Stimulated activated CD8-positive, alpha-beta memory T cell treated with anti-CD3 and anti-CD28 coated beads, Interleukin-4, amount 100 ng/mL, for 48 hours (primary cell): Measurements from ENCODE around the gene ZNF853.

Experiments used
- DNase-seq: peaks from one replicate; pipeline ENCODE4 v3.0.0-alpha.2; 2020

The ZNF853 gene

DNA sequence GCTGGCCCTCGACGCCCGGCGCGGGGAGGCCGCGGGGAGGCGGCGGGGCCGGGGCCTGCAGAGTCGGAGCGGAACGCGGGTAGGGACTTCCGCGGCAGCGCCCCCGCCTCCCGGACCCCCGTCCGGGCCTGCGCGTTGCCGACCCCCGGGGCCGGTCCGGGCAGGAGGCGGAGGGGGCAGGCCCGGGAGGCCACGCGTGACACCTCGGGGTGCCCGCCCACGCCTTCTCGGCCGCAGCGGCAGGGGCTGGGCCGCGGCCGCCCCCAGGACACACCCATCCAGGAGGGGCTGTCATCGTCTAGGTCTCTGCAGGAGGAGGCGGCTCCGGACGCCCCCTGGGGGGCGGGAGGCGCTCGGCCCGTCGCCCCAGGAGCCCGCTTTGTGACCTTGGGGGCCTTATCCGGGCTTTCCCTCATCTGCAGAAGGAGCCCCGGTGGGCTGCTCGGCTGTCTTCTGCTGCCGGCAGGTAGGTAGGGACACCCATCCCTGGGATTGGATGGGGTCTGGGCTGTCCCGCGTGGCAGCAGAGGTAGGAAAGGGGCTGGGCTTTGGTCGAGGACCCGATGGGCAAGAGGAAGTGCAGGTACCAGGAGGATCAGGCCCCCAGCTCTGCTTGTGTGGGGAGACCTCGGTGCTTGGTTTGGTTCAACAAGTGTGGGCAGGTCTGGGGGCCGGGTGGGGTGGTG lies 22.3 kb downstream of the ZNF853 start:
- peak; percentile 76 for DNase-seq

- DNase-seq = no peak
Measured at GRCh38 chr7:6639032-6639431, 23.6 kb downstream of the ZNF853 start.

- DNase-seq = no peak
Measured at GRCh38 chr7:6639627-6640026, 24.2 kb downstream of the ZNF853 start.

DNA sequence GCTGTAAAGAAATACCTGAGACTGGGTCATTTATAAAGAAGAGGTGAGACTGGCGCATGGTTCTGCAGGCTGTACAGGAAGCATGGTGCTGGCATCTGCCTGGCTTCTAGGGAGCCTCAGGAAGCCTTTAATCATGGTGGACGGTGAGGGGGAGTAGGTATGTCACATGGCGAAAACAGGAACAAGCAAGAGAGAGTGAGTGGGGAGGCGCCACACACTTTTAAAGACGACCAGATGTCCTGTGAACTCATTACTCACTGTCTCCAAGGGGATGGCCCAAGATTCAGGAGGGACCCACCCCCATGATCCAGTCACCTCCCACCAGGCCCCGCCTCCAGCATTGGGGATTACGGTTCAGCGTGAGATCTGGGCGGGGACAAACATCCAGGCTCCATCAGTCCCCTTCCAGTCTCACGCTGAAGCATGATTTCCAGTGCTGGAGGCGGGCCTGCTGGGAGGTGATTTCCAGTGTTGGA lies 24.9 kb downstream of the ZNF853 start:
- peak; percentile 53 for DNase-seq

DNA sequence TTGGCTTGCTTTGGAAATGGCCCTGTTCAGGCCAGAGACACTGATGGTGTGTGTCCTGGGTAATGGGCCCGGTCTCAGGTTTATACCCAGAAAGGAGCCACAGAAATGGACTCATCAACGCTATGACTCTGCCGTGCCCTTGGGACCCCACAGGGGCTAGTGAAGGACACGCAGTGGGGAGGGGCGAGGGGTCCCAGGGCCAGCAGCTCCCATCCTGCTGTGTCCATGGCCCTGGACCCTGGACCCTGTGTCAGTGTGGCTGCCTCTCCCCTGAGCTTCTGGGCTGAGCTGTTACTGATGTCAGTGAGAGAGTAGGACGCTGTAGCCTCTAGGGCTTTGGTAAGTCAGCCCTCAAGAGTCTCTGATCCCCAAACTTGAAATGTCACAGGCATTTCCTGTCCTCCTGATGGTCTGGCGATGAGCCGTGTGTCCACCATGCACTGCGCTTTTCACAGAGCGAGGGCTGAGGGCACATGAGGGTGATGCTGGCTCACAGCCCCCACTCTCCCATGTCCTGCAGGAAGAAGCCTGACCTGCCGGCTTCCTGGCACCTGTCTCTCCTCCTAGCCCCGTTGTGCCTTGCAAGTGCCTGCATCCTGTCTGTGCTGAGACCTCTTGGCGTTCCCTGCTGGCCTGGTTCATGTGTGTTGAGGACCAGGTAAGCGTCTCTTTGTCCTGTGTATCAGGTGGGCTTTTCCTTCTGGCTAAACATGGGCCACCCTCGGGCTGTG lies 26.1 kb downstream of the ZNF853 start:
- DNase-seq = no peak

DNA sequence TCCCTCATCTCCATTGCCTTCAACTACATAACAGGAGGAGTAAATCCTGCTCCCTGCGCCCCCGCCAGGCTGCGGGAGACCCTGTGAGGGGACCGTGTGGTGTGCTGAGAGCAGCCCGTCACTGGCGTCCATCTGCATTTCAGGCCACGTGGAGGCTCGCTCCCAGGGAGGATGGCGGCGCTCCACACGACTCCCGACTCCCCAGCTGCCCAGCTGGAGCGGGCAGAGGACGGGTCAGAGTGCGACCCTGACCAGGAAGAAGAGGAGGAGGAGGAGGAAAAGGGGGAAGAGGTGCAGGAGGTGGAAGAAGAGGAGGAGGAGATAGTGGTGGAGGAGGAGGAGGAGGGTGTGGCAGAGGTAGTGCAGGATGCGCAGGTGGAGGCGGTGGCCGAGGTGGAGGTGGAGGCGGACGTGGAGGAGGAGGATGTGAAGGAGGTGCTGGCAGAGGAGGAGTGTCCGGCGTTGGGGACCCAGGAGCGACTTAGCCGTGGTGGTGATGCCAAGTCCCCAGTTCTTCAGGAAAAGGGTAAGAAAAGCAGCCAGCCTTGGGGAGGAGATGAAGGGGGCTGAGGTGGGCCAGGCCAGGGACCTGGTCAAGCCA lies 26.9 kb downstream of the ZNF853 start:
- DNase-seq = no peak

DNA sequence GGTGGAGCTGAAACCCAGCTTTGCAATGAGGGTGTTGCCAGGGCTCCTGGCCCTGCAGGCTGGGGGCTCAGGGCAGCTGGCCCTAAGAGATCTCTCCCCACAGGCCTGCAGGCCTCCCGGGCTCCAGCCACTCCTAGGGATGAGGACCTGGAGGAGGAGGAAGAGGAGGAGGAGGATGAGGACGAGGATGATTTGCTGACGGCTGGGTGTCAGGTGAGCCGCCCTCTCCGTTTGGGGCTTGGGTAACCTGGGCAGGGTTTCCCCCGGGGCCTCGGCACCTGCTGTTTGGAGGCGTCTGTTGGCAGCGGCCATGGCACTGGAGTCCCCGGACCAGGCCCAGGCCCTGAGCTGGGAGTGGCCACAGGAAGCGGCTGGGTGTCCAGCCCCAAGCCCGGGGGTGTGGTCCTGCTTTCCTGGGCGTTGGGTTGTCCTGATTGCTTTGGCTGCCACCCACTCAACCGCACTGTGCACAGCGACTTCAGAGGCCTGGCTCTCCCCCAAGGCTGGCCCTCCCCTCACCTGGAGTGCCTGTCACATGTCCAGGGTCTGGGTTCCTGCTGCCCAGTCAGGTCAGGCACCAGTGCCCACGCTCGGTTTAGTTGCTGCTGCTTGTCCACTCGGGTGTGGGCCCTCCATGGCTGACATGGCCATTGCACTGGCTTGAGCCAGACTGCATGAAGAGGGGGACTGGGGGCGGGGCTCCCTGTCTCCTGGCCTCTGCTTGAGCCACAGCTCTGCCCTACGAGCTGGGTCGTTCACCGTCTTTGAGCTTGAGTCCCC lies 27.6 kb downstream of the ZNF853 start:
- DNase-seq = no peak

- no peak for DNase-seq
Measured at GRCh38 chr7:6643915-6644625, 28.7 kb downstream of the ZNF853 start.

- DNase-seq = no peak
Measured at GRCh38 chr7:6644728-6645127, 29.3 kb downstream of the ZNF853 start.

DNA sequence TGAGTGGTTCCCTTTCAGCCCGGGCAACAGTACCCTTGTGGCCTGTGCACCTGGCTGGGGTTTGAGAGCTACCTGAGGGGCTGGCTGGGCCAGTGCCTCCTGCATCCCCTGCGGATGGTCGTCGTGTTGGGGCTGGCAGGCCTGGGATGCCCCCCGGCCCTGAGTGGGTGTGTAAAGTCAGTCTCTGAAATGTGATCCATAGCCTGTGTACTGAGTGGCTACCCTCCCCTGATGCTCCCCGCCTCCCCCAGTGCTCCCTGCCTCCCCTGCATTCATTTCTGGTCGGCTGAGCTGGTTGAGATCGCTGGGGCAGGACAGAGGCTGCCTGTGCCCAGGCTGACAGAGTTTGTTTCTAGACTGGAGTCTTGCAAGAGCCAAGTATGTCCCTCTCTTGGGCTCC lies 31.1 kb downstream of the ZNF853 start:
- DNase-seq = no peak

DNA sequence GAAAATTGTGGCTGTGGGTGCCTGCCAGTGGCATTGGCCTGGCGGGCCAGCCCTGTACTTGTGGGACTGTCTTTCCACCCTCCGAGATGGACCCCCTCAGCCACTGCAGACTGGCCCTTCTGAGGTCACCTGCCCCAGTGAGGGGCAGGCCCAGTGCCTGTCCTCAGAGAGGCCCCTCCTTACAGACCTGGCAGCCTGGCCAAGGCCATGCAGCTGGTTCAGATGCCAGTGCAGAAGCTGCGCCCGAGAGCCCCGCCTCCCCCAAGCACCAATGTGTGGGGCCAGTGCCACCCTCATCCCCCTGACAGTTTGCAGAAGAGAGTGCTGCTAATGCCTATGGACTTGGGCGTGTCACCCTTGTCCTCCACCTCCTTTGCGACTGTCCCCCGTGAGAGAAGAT lies 31.7 kb downstream of the ZNF853 start:
- DNase-seq = no peak

DNA sequence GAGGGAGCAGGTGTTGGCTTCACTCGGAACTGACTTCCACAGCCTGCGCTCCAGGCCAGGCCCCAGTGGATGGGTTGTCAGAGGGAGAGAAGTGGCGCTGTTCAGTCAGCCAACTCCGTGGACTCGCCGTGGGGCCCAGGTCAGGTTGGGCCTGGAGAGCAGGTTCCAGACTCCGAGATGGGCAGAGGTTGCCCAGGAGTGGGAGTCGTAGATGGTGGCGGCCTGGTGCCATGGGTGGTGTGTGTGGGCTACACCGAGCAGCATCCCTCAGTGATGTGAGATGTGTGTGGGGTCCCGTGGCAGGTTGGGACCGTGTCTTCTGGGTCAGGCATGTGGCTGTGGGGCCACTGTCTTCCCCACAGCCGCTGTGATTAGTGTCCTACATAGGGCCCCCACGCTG lies 32.1 kb downstream of the ZNF853 start:
- no peak for DNase-seq

GRCh38 chr7:6648066-6648814 lies 32.8 kb downstream of the ZNF853 start:
- DNase-seq = no peak

DNA sequence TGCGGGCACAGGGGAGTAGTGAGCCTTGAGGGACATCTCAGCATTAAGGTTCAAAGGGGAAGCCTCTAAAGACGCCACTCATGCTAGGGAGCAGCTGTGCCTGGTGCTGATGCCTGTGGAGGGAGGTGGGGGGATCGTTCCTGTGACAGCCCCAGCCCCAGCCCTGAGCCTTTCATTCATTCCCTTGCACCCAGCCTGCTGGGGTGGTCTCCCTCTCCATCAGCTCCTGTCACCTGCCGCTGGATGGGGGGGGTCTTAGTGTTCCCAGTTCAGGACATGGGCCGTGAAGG lies 33.4 kb downstream of the ZNF853 start:
- no peak for DNase-seq

GRCh38 chr7:6649241-6649961 lies 34.0 kb downstream of the ZNF853 start:
- DNase-seq = no peak

DNA sequence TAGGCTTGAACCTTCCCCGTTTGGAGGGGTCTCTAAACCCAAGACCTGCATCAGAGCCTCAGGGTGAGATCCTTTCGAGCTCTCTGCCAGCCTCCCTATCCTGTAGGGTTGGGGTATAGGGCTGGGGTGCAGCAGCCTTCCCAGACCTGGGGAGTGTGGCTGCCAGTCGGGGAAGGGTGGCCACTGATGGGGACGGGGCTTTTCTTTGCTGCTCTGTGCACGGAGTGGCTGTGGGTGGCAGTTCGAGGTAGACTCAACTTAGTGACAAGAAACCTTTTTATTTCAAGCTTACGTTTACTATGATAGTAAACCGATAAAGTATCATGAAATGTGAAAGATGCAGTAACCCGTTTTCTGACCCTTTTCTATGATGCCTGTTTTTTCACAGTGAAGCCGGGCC lies 34.7 kb downstream of the ZNF853 start:
- no peak for DNase-seq

DNA sequence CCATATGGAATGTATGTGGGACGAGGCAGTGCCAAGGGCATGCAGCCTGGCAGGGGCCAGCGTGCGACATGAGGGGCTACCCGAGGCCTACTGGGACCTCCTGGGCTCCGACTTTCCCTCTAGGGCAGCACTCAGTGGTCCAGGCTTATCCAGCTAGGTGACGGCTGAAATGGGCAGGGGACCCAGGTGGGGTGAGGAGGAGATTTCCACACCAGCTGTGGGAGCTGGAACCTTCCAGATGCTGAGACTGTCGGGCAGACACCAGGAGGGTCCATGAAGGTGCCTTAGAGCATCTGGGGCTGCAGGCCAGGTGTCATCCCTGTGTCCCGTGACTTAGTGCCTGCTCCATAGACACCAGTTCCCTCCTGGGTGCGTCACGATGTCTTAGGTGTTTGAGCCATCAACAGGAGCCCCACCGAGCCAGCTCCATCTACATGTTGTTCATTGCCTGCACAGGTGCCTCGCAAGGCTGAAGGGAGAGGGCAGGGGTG lies 35.2 kb downstream of the ZNF853 start:
- DNase-seq = no peak

DNA sequence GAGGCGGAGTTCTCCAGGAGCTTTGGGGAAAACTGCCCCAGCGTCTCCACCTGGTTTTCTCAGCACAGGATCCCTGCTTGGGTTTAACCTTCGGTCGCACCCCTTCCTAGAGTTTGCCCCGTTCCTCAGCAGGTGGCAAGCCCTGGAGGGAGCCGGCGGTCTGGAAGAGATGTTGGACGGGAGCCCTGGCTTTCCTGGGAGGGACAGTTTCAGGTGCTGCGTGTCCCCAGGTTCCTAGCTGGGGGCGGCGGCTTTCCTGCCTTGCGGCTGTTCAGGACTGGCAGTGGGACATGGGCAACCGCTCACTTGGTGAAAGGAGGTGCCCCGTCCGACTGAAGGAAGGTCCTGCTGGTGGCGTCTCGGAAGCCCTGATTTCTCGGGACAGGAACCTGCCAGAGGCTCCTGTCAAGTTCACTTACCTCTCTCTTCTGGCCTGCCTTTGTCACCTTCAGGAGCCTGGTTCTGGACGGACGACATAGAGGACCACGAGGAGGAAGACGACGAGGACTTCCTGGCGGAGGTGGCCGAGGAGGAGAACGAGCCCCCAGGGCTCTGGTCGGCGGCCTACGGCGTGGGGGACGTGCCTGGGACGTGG lies 36.5 kb downstream of the ZNF853 start:
- DNase-seq = no peak

DNA sequence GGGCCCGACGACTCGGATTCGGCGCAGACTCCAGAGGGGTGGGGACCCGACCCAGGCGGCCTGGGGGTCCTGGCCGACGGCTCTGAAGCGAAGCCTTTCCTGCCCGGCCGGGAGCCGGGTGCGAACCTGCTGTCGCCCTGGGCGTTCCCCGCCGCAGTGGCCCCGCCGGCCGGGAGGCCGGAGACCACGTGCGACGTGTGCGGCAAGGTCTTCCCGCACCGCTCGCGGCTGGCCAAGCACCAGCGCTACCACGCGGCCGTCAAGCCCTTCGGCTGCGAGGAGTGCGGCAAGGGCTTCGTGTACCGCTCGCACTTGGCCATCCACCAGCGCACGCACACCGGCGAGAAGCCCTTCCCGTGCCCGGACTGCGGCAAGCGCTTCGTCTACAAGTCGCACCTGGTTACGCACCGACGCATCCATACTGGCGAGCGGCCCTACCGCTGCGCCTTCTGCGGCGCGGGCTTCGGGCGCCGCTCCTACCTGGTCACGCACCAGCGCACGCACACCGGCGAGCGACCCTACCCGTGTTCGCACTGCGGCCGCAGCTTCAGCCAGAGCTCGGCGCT lies 37.1 kb downstream of the ZNF853 start:
- DNase-seq = no peak
